Lower lobe of right lung (tissue), 2 donors: ENCODE measurements around the gene HAUS3. TPM values are rescaled to one million over a fixed set of nuclear protein-coding genes. Genes with fewer than 3 reads are reported as not detected.
A peak's percentile ranks its signal among the peaks of the same experiment; 100 is the strongest.

Experiments used
- ATAC-seq, 2 donors: fragments of 200-7000 bp; cut with Tn5 transposase; one replicate each; pipeline ENCODE4 v1.9.1; 2020 to 2022; ENCODE audit warnings: mild to moderate bottlenecking in 2 of 2, moderate library complexity in 2 of 2
- DNase-seq: peaks from one replicate; pipeline ENCODE4 v3.0.0-alpha.2; 2020
- H3K27ac ChIP-seq: fragments of 200-600 bp; one replicate; pipeline ENCODE4 v1.8.0; 2022
- H3K27me3 ChIP-seq: fragments of 200-600 bp; one replicate; pipeline ENCODE4 v1.8.0; 2022; ENCODE audit warnings: low read depth
- H3K36me3 ChIP-seq: fragments of 200-600 bp; one replicate; pipeline ENCODE4 v1.8.0; 2022; ENCODE audit warnings: mild to moderate bottlenecking
- H3K4me1 ChIP-seq: fragments of 200-600 bp; one replicate; pipeline ENCODE4 v1.8.0; 2022
- H3K4me3 ChIP-seq: fragments of 200-600 bp; one replicate; pipeline ENCODE4 v1.8.0; 2022; ENCODE audit warnings: mild to moderate bottlenecking
- H3K9me3 ChIP-seq: fragments of 200-600 bp; one replicate; pipeline ENCODE4 v1.8.0; 2022
- CTCF ChIP-seq: fragments of 200-600 bp; IDR thresholded peaks from one replicate; pipeline ENCODE4 v1.8.0; 2022; ENCODE audit warnings: antibody characterized with exemption, mild to moderate bottlenecking
- intact Hi-C: fragments of 100-400 bp; cut with DNase I; formaldehyde crosslinking; loops from one replicate; pipeline ENCODE4 v1.11.0; 2022
- total RNA-seq: library from RNA; stranded (reverse); fragmentation: NEBNext Ultra II Directional; extraction: Animal tissue kit (Norgen Biotek cat#: 25700); gene quantifications from one replicate; pipeline ENCODE4 v1.2.1, GENCODE V29; 2021
- donor health status: DM: no; HTN: yes; CAD: no; lungs with severe emphysema.

The HAUS3 gene
- total RNA-seq, 1 donor from 2014 or later, result 12.3 TPM

DNA sequence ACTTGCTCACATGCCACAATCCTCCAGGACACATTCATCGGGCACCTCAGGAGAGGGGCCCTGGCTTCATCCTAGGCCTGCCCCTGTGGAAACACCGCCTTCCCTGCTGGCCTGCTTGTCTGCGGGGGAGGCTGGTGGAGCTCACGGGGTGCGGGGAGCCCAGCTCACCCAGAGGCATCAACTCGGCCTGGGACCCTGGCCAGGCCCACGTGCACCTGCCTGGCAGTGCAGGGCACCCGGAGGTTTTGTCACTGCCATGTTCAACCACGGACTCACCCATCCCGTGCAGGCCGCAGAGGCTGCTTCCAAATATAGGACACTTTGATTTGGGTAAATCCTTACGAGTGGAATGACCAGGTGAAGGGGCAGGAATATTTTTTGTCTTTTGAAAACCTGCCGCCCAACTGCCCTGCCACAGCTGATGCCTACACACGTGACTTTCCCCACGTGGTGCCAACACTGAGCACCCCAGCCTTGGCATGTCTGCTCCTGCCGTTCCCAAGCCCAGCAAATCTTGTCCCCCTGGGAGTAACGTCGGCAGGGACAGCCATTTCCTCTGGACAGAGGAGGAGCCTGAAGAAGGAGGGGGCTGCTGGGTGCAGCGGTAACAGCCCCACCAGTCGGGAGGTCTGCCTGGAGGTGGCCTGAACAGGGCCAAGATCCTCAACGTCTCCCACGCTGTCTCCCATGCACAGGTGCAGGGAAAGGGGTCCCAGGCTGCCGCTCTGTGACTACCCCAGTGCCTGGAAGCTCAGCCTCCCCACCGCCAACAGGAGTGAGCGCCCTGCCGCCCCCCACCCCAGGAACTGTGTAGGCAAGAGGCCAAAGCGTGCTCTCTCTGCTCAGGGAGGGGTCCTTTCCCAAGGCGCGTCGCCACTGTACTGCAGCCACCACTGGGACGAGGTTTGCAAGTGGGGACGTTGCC lies 11.5 kb upstream of the HAUS3 start:
- intact Hi-C loops, result no loop called here

DNA sequence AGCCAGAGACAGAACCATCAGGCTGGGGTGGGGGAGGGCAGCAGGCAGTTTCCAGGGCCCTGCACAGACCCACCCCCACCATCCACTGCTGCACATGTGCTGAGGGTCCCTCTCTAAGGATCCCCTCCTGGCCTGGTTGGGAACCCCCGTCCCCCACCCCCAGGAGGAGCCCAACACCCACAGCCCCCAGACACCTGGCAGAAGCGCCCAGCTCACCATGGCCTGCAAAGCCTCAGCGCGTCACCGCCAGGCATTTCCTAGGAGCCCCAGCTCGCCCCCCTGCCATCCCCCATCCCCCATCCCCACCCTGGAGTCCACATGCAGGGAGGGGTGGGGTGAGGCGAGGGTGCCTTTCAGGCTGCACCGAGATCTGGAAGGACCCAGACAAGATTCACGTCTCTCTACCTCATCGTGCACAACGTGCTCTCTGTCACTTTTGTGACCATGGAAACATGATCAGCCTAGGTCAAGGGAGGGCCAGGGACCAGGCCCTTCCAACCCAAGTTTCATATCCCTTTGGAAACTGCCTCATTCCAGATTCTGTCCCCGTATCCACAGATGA lies 10.7 kb upstream of the HAUS3 start:
- no peak for TF ChIP-seq CTCF
- Histone ChIP-seq H3K36me3 (peaks cover 80% of the 10 kb centered on the region), H3K4me3 (no peak overlapping the region), H3K27ac (no peak overlapping the region), H3K9me3 (no peaks in the 10 kb centered on the region), H3K4me1 (peaks cover 35% of the 10 kb centered on the region), H3K27me3 (no peaks in the 10 kb centered on the region)
- ATAC-seq, result no peak
- intact Hi-C loops, result no loop called here
- DNase-seq, result peak; percentile 30

More for the DNA sequence above, 11.5 kb upstream of the HAUS3 start:
- Histone ChIP-seq H3K27me3 (no peaks in the 10 kb centered on the region), H3K36me3 (peaks cover 81% of the 10 kb centered on the region), H3K9me3 (no peaks in the 10 kb centered on the region), H3K4me3 (no peak overlapping the region), H3K27ac (no peak overlapping the region), H3K4me1 (peaks cover 43% of the 10 kb centered on the region)
- TF ChIP-seq CTCF, result no peak
- ATAC-seq (no peak), DNase-seq (peak; percentile 33)

DNA sequence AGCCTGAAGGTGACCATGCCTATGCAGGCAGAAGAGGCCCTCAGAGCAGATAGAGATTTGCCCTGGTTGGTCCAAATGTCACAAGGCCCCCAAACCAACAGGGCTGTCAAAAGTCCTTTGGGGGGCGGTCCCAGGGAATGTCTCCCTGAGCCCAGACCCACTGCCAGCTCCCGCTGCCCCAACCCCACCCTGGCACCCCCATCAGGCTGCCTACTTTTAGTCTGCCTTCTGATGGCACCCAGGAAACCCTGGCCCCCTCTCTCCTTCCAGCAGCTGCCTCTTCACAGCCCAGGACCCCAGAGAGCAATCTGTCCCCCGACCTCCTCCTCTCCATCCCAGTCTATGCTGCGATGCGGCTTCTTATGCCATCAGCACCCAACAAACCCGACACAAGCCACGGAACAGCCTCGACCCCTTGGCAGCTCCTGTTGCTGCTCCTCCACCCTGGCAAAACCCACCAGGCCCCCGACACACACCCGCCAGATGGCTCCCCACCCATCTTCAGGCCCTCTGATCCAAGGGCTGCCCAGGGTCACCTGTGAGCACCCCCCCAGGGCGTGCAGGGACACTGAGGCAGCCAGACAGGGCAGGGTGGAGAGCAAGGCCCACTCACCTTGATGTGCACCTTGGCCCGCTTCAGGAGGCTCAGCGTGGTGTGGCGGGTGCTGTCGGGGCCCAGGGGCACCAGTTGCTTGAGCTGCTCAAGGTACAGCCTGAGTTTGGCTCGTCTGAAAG lies 10.0 kb upstream of the HAUS3 start:
- intact Hi-C loops, result no loop called here
- Histone ChIP-seq H3K27me3 (no peaks in the 10 kb centered on the region), H3K9me3 (no peaks in the 10 kb centered on the region), H3K36me3 (peaks cover 82% of the 10 kb centered on the region), H3K27ac (no peak overlapping the region), H3K4me3 (no peak overlapping the region), H3K4me1 (peaks cover 28% of the 10 kb centered on the region)
- ATAC-seq (no peak), DNase-seq (peak; percentile 30)
- no peak for TF ChIP-seq CTCF

DNA sequence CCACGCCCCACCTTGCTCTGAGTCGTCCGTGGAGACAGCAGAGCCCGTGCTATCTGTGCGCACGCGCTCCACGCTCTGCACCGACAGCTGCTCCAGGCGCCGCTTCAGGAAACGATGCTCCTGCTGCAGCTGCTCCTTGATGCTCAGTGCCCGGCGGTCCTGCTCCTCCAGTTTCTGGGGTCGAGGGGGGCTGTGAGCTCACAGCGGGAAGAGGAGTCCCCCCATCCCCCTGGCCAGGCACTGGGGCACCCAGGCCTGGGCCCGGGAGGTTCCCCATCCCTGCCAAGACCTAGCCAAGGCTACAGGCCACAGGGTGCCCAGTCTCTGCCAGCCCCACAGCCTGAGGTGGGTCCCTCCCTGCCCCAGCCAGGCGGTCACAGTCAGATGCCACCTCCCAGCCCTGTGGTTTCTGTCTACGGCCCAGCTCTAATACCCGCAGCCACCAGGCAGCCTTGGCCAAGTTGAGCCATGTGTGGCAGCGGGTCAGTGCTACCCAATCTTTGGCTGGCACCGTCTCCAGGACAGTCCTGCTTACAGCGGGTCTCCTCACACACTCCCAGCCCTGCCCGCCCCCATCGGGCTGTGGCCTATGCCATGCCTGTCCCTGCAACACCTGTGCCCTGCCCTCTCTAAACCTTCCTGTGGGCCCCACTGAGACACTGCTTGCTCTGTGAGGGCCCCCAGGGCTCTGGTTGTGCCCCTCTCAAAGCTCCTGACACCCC lies 9.3 kb upstream of the HAUS3 start:
- no peak for ATAC-seq
- Histone ChIP-seq H3K4me1 (peaks cover 21% of the 10 kb centered on the region), H3K4me3 (no peak overlapping the region), H3K27ac (no peak overlapping the region), H3K36me3 (peaks cover 82% of the 10 kb centered on the region), H3K9me3 (no peaks in the 10 kb centered on the region), H3K27me3 (no peaks in the 10 kb centered on the region)
- intact Hi-C loops, result no loop called here
- DNase-seq, result peak; percentile 42
- TF ChIP-seq CTCF, result no peak
